Caco-2 (cell line): Measurements from ENCODE around the gene TELO2. TPM values are rescaled to one million over a fixed set of nuclear protein-coding genes. Genes with fewer than 3 reads are reported as not detected.

Experiments used
- BruUV-seq: library from RNA; stranded (reverse); fragments of 400-500 nt; replicated peaks from 2 replicates; lab custom pipeline; 2021; lab: Mats Ljungman, UMichigan
- CTCF ChIA-PET: fragments of 300-600 bp; sonication (Branson Sonifier 250); formaldehyde crosslinking; loops from one replicate; lab custom pipeline; 2022; ENCODE audit warnings: antibody characterized with exemption; lab: Charles Lee
- POLR2A ChIA-PET: fragments of 300-600 bp; sonication (Branson Sonifier 250); formaldehyde crosslinking; loops from one replicate; lab custom pipeline; 2022; ENCODE audit warnings: antibody characterized with exemption; lab: Charles Lee
- DNase-seq, 2 experiments: peaks; one replicate each; pipeline versions ENCODE4 v3.0.0 to v3.0.0-alpha.2; 2020 to 2022
- H3K27me3 ChIP-seq: replicated peaks from 2 replicates; pipeline ENCODE4 v1.6.0; 2011; ENCODE audit warnings: low read length; ENCODE audit not compliant: control insufficient read depth, insufficient read depth
- H3K36me3 ChIP-seq: 2 replicates; pipeline ENCODE4 v1.5.1; 2011; ENCODE audit warnings: low read length; ENCODE audit not compliant: control insufficient read depth, insufficient read depth
- H3K4me1 ChIP-seq: fragments of 250-450 bp; sonication (Bioruptor Pico); 2 replicates; pipeline ENCODE4 v1.5.1; 2020; ENCODE audit warnings: mild to moderate bottlenecking
- H3K4me3 ChIP-seq: 2 replicates; pipeline ENCODE4 v1.5.1; 2011; ENCODE audit warnings: low read depth, mild to moderate bottlenecking, control low read depth, low read length
- H3K9me3 ChIP-seq: fragments of 250-450 bp; sonication (Bioruptor Pico); 2 replicates; pipeline ENCODE4 v1.5.1; 2020; ENCODE audit warnings: mild to moderate bottlenecking, moderate library complexity
- H3K27ac Mint-ChIP-seq: one replicate; pipeline ENCODE4 v1.8.0; 2022; ENCODE audit warnings: mixed read lengths; ENCODE audit not compliant: unreplicated experiment
- H3K27me3 Mint-ChIP-seq: one replicate; pipeline ENCODE4 v1.8.0; 2022; ENCODE audit warnings: mixed read lengths; ENCODE audit not compliant: insufficient read depth, unreplicated experiment
- H3K36me3 Mint-ChIP-seq: one replicate; pipeline ENCODE4 v1.8.0; 2022; ENCODE audit warnings: mild to moderate bottlenecking, mixed read lengths; ENCODE audit not compliant: insufficient read depth, unreplicated experiment
- H3K4me1 Mint-ChIP-seq: one replicate; pipeline ENCODE4 v1.8.0; 2022; ENCODE audit warnings: low read depth, mixed read lengths; ENCODE audit not compliant: unreplicated experiment
- H3K4me3 Mint-ChIP-seq: one replicate; pipeline ENCODE4 v1.8.0; 2022; ENCODE audit warnings: mild to moderate bottlenecking, moderate library complexity, mixed read lengths; ENCODE audit not compliant: unreplicated experiment
- H3K9me3 Mint-ChIP-seq: one replicate; pipeline ENCODE4 v1.8.0; 2022; ENCODE audit warnings: mixed read lengths; ENCODE audit not compliant: unreplicated experiment
- CTCF ChIP-seq, 2 experiments: fragments of 200-600 bp in 1 of 2; IDR thresholded peaks; 1 replicate in 1 of 2; 2 replicates in 1 of 2; pipeline versions ENCODE4 v1.5.1 to v1.8.0; 2011 to 2022; ENCODE audit warnings: antibody characterized with exemption in 1 of 2, control low read depth in 1 of 2, inconsistent platforms in 1 of 2, low read depth in 1 of 2, low read length in 1 of 2, mild to moderate bottlenecking in 1 of 2, moderate library complexity in 1 of 2; ENCODE audit not compliant: insufficient read depth in 1 of 2, severe bottlenecking in 1 of 2, unreplicated experiment in 1 of 2
- intact Hi-C: fragments of 100-400 bp; cut with micrococcal nuclease; formaldehyde crosslinking; loops from one replicate; pipeline ENCODE4 v1.10.0; 2022; ENCODE audit not compliant: unreplicated experiment
- total RNA-seq: library from RNA; stranded (reverse); gene quantifications from 2 replicates; pipeline ENCODE4 v1.2.3, GENCODE V29; 2022

TELO2 gene
- total RNA-seq, 1 experiment from 2014 or later, result 55.7 TPM

- no peaks in the 10 kb centered on the region for H3K4me1 ChIP-seq
- Mint-ChIP-seq H3K4me3 (no peak overlapping the region), H3K36me3 (no peaks in the 10 kb centered on the region), H3K27ac (no peak overlapping the region), H3K9me3 (no peaks in the 10 kb centered on the region), H3K4me1 (no peaks in the 10 kb centered on the region), H3K27me3 (no peaks in the 10 kb centered on the region)
- TF ChIP-seq CTCF (IDR thresholded peaks at IDR 0.05; ENCODE audit: insufficient read depth in 1 of 2, low read depth in 1 of 2, low read length in 1 of 2, severe bottlenecking in 1 of 2, unreplicated experiment in 1 of 2), result no peak
- intact Hi-C loops, result no loop called here
- ChIA-PET POLR2A (no interaction called here), CTCF (interaction anchor here (0.6 kb wide), 1 partner anchor 203 kb away, joined by 5 read pairs; no protein-coding TSS in a partner anchor)
- H3K4me3 ChIP-seq, result no peak overlapping the region
- DNase-seq, result no peak
- H3K27me3 ChIP-seq, result no peaks in the 10 kb centered on the region
- H3K9me3 ChIP-seq, result no peaks in the 10 kb centered on the region
- no TSS peak for BruUV-seq
- H3K36me3 ChIP-seq, result no peaks in the 10 kb centered on the region
Observed at GRCh38 chr16:1545044-1546040, 52.2 kb downstream of the TELO2 start.

GRCh38 chr16:1546430-1546829 lies 53.3 kb downstream of the TELO2 start:
- POLR2A ChIA-PET, result no interaction called here
- TF ChIP-seq CTCF (IDR thresholded peaks at IDR 0.05; ENCODE audit: insufficient read depth in 1 of 2, low read depth in 1 of 2, low read length in 1 of 2, severe bottlenecking in 1 of 2, unreplicated experiment in 1 of 2), result no peak

DNA sequence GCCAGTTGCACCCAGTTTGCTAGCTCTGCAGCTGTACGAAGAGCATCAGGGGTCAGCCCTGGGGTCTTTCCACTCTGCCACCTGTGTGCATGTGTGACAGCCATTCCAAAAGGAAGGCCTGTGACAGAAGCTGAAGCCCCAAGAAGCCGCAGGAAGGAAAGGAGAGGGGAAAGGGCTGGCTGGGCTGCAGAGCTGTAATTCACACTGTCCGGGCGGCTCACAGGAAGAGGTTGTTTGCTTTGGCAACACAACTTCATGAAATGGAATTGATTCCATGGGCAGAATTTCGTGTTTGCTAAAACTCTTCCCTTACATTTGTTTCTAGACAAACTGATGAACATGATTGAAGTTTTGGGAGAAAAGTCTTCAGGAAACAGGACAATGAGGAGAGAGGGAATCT lies 55.1 kb downstream of the TELO2 start:
- no peak for TF ChIP-seq CTCF (IDR thresholded peaks at IDR 0.05; ENCODE audit: insufficient read depth in 1 of 2, low read depth in 1 of 2, low read length in 1 of 2, severe bottlenecking in 1 of 2, unreplicated experiment in 1 of 2)
- Histone ChIP-seq H3K9me3 (no peaks in the 10 kb centered on the region), H3K4me3 (no peak overlapping the region), H3K27me3 (no peaks in the 10 kb centered on the region), H3K4me1 (no peaks in the 10 kb centered on the region), H3K36me3 (no peaks in the 10 kb centered on the region)
- BruUV-seq, result no TSS peak
- Mint-ChIP-seq H3K27ac (no peak overlapping the region), H3K4me3 (no peak overlapping the region), H3K27me3 (no peaks in the 10 kb centered on the region), H3K36me3 (no peaks in the 10 kb centered on the region), H3K4me1 (no peaks in the 10 kb centered on the region), H3K9me3 (no peaks in the 10 kb centered on the region)
- ChIA-PET CTCF (no interaction called here), POLR2A (no interaction called here)
- intact Hi-C loops, result no loop called here
- no peak for DNase-seq

More at GRCh38 chr16:1546430-1546829, 53.3 kb downstream of the TELO2 start:
- H3K9me3 Mint-ChIP-seq, result no peaks in the 10 kb centered on the region
- H3K4me3 Mint-ChIP-seq, result no peak overlapping the region
- no peaks in the 10 kb centered on the region for H3K27me3 Mint-ChIP-seq
- no peaks in the 10 kb centered on the region for H3K9me3 ChIP-seq
- H3K27ac Mint-ChIP-seq, result no peak overlapping the region
- H3K36me3 ChIP-seq, result no peaks in the 10 kb centered on the region
- DNase-seq, result no peak
- BruUV-seq, result no TSS peak
- H3K4me1 Mint-ChIP-seq, result no peaks in the 10 kb centered on the region
- CTCF ChIA-PET, result no interaction called here
- intact Hi-C loops, result no loop called here
- H3K36me3 Mint-ChIP-seq, result no peaks in the 10 kb centered on the region
- no peak overlapping the region for H3K4me3 ChIP-seq
- H3K27me3 ChIP-seq, result no peaks in the 10 kb centered on the region
- H3K4me1 ChIP-seq, result no peaks in the 10 kb centered on the region
